ENCODE measurements around the gene FGF18.

DNA sequence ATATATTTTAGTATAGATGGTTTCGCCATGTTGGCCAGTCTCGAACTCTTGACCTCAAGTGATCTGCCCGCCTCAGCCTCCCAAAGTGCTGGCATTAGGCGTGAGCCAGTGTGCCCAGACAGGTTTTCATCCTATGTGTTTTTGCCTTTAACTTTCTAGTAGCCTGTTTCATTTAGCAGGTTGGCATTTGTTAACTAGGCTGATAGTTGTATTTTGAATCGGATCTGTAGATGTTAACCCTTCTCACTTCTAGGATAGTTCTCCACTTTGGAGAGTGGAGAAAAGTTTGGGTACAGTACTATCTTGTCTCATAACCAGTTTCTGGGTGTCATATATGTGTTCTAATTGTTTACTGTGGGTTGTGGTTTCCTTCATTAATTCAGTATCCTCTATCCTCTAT lies 7.3 kb upstream of the FGF18 start:
- TF ChIP-seq, protein P1, sequence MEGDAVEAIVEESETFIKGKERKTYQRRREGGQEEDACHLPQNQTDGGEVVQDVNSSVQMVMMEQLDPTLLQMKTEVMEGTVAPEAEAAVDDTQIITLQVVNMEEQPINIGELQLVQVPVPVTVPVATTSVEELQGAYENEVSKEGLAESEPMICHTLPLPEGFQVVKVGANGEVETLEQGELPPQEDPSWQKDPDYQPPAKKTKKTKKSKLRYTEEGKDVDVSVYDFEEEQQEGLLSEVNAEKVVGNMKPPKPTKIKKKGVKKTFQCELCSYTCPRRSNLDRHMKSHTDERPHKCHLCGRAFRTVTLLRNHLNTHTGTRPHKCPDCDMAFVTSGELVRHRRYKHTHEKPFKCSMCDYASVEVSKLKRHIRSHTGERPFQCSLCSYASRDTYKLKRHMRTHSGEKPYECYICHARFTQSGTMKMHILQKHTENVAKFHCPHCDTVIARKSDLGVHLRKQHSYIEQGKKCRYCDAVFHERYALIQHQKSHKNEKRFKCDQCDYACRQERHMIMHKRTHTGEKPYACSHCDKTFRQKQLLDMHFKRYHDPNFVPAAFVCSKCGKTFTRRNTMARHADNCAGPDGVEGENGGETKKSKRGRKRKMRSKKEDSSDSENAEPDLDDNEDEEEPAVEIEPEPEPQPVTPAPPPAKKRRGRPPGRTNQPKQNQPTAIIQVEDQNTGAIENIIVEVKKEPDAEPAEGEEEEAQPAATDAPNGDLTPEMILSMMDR (conservative IDR thresholded peaks at IDR 0.05; ENCODE audit: low read length), result no peak
- TF ChIP-seq EZH2phosphoT487 (IDR thresholded peaks at IDR 0.05; ENCODE audit: borderline replicate concordance), result no peak

Data from Loucy (cell line).